ENCODE measurements around the gene PPP1CB.

PPP1CB gene

DNA sequence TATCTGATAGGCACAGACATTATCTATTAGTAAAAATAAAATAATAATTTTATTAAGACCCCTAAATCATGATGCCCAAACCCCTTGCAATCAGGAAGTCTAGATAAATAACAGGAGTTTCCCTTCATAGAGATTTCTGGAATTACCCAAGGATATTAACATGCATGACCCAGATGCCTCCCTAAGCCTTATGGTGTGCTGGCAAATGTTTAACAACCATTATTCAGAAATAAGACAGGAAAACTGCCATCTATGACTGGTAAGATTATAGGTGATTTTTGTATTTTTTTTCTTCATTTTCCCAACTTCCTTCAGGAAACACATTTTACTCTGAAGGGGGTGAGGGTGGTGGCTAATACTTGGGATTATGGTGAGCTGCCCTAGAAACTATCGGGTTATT lies 2.7 kb upstream of the PPP1CB start:
- peak overlapping the region; percentile 99 to 100 for H3K27ac ChIP-seq
- H3K4me3 ChIP-seq: no peak overlapping the region
- no peaks in the 10 kb centered on the region for H3K9me3 ChIP-seq
- H3K4me1 ChIP-seq: peaks cover 0 to 71% (median 53%) of the 10 kb centered on the region in 4 donors
- no peaks in the 10 kb centered on the region for H3K27me3 ChIP-seq
- TF ChIP-seq, protein P1, sequence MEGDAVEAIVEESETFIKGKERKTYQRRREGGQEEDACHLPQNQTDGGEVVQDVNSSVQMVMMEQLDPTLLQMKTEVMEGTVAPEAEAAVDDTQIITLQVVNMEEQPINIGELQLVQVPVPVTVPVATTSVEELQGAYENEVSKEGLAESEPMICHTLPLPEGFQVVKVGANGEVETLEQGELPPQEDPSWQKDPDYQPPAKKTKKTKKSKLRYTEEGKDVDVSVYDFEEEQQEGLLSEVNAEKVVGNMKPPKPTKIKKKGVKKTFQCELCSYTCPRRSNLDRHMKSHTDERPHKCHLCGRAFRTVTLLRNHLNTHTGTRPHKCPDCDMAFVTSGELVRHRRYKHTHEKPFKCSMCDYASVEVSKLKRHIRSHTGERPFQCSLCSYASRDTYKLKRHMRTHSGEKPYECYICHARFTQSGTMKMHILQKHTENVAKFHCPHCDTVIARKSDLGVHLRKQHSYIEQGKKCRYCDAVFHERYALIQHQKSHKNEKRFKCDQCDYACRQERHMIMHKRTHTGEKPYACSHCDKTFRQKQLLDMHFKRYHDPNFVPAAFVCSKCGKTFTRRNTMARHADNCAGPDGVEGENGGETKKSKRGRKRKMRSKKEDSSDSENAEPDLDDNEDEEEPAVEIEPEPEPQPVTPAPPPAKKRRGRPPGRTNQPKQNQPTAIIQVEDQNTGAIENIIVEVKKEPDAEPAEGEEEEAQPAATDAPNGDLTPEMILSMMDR (IDR thresholded peaks at IDR 0.05): no peak
- H3K36me3 ChIP-seq: peaks cover 0 to 9% (median 0%) of the 10 kb centered on the region in 3 donors
- DNase-seq: no peak
- intact Hi-C loops (cut with DNase I; ENCODE audit: low total_unique reads): no loop called here

DNA sequence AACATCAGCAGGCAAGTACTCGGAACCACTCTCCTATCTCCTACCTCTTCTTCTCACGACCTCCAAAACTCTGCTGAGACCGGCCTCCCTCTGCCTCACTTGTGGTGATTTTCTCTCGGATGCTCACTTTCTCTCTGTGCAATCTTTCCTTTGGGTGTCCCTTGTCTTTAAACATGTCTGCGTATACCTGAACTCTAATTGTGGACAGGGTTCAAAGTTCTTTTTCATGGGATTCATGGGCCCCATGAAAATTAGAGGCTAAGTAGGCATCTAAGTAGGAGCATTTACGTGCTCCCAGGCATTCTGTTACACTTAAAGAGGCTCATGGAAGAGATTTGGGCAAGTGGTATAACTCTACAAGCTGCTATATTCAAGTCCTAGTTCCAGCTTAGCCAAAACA lies 2.1 kb upstream of the PPP1CB start:
- Histone ChIP-seq H3K9me3 (no peaks in the 10 kb centered on the region), H3K4me1 (peaks cover 0 to 69% (median 48%) of the 10 kb centered on the region in 4 donors), H3K36me3 (peaks cover 0 to 9% (median 0%) of the 10 kb centered on the region in 3 donors), H3K27ac (peak overlapping the region; percentile 99 to 100), H3K27me3 (no peaks in the 10 kb centered on the region), H3K4me3 (no peak overlapping the region)
- DNase-seq: no peak
- TF ChIP-seq, protein P1 (IDR thresholded peaks at IDR 0.05): no peak
- intact Hi-C loops (cut with DNase I; ENCODE audit: low total_unique reads): no loop called here

DNA sequence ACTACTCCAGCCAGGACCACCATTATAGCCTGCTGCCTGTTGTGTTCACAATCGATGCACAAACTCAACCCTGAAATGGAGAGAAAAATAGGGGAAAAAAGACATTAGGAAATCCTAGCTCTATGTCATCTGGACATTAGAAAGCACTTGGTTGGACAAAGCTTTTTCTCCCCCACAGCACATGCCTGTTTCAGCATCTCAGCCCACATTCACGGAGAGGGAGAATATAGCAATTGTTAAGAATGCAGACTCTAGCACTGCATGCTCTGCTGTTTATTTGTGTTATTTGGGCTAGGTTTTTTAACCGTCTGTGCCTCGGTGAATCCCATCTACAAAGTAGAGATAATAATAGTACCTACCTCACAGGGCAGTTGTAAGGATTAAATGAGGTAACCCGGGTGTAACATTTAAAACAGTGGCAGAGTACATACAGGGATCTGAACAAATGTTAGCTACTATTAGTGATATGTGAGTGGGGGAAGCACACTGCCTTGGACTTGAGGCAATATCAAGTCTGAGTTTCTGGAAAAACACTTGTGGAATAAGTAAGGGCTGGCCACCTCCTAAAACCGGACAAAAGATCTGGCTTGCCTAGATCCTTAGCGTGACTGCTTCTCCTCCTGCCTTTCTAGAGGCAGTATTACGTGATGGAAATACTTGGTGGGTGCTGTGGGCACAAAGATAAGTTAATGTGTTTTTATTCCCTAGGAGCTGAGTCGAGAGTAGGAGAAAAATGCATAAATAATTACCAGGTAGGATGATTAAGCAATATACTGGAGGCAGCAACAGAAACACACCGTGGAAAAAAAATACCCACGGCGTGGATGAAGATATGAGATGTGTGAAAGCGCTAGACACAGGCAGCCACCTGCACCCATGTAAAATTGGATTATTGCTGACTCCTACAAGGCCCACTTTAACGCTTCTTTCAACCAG lies 1.0 kb upstream of the PPP1CB start:
- intact Hi-C loops (cut with DNase I; ENCODE audit: low total_unique reads): loop anchor here (5.0 kb wide), 1 partner anchor 123 kb away; no protein-coding TSS in a partner anchor
- peaks cover 0 to 69% (median 39%) of the 10 kb centered on the region in 4 donors for H3K4me1 ChIP-seq
- no peak for DNase-seq
- peak overlapping the region; percentile 99 to 100 for H3K27ac ChIP-seq
- no peaks in the 10 kb centered on the region for H3K9me3 ChIP-seq
- peaks cover 0 to 9% (median 0%) of the 10 kb centered on the region in 3 donors for H3K36me3 ChIP-seq
- TF ChIP-seq, protein P1 (IDR thresholded peaks at IDR 0.05): no peak
- H3K4me3 ChIP-seq: peak overlapping the region; percentile 85 to 99
- no peaks in the 10 kb centered on the region for H3K27me3 ChIP-seq

DNA sequence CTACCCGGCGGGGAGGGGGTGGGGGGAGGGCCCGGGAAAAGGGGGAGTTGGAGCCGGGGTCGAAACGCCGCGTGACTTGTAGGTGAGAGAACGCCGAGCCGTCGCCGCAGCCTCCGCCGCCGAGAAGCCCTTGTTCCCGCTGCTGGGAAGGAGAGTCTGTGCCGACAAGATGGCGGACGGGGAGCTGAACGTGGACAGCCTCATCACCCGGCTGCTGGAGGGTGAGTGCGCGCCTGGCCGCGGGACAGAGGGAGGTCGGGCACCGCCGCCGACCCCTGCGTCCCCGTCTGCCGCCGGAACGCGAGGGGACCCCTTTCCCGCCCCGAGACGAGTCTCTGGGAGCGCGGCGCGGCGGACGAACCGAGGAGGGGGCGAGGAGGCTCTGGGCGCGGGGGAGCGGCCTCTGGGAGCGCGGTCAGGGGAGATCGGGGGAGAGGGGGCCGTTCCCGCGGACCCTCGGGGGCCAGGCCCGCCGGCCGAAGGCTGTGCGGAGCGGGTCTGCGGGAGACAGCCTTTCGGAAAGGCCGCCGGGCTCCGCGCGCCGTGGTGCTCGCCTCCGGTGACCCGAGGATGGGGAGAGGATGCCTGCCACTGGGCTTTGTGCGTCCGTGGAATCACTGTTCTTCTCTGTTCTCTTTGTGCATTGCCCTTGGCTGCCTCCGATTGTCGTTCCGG lies 463 bp downstream of the PPP1CB start:
- Histone ChIP-seq H3K4me3 (peak overlapping the region; percentile 85 to 99), H3K9me3 (no peaks in the 10 kb centered on the region), H3K36me3 (peaks cover 0 to 9% (median 0%) of the 10 kb centered on the region in 3 donors), H3K4me1 (peaks cover 0 to 69% (median 37%) of the 10 kb centered on the region in 4 donors), H3K27me3 (no peaks in the 10 kb centered on the region), H3K27ac (peak overlapping the region; percentile 99 to 100)
- no peak for DNase-seq
- TF ChIP-seq, protein P1 (IDR thresholded peaks at IDR 0.05): no peak
- intact Hi-C loops (cut with DNase I; ENCODE audit: low total_unique reads): loop anchor here (2.0 to 5.0 kb wide), 3 partner anchors 87 to 157 kb away; no protein-coding TSS in a partner anchor

DNA sequence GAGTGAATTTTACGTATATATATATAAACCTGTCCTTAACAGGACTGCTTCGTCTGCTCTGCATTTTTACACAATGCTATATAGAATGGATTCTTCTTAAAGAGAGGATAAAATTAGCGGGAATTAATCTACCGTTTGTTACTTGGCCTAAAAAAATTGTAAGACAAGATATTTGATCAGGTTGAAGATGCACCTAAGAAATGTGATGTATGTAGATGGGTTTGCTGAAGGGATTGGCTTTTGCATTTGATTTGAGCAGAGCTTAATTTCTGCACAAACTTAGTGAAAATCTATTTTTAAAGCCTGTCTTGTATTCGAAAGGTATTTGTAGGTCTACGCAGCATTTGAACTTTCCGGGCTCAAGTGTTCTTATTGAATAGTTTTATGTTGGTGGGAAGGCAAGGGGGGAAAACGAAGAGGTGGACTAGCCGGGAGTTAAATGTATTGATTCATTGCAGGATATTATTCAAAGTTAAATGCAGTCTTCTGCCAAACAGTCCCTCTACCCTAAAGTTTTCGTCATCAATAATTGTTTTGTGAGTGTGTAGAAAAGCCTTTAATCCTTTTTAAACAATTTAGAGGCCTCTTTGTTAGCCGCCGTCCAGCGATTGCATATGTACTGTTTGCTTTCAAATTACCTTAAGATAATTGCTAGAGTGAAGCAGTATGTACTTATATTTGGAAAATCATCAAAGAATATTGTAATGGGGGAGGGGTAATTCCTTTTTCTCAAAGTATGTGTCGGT lies 1.2 kb downstream of the PPP1CB start:
- no peak for DNase-seq
- H3K9me3 ChIP-seq: no peaks in the 10 kb centered on the region
- H3K36me3 ChIP-seq: peaks cover 0 to 9% (median 0%) of the 10 kb centered on the region in 3 donors
- intact Hi-C loops (cut with DNase I; ENCODE audit: low total_unique reads): loop anchor here (2.0 to 5.0 kb wide), 3 partner anchors 88 to 158 kb away; no protein-coding TSS in a partner anchor
- no peaks in the 10 kb centered on the region for H3K27me3 ChIP-seq
- H3K4me3 ChIP-seq: peak overlapping the region; percentile 85 to 99
- TF ChIP-seq, protein P1 (IDR thresholded peaks at IDR 0.05): no peak
- H3K27ac ChIP-seq: peak overlapping the region; percentile 99 to 100
- H3K4me1 ChIP-seq: peaks cover 0 to 69% (median 38%) of the 10 kb centered on the region in 4 donors
